Common myeloid progenitor, CD34-positive (primary cell): ENCODE measurements around the gene TPX2.
A peak's percentile ranks its signal among the peaks of the same experiment; 100 is the strongest.

Experiments used
- CTCF ChIA-PET: fragments of 350-600 bp; sonication (Branson Sonifier 250); formaldehyde crosslinking; loops from one replicate; lab custom pipeline; 2021; ENCODE audit warnings: antibody characterized with exemption; lab: Charles Lee
- POLR2A ChIA-PET: fragments of 350-600 bp; sonication (Branson Sonifier 250); formaldehyde crosslinking; loops from one replicate; lab custom pipeline; 2021; ENCODE audit warnings: antibody characterized with exemption; lab: Charles Lee
- DNase-seq, 3 donors: peaks; one replicate each; pipeline versions ENCODE4 v3.0.0 to v3.0.0-alpha.2; 2013
- H3K27ac ChIP-seq, 2 experiments: 1 replicate in 1 of 2; 2 replicates in 1 of 2; pipeline ENCODE4 v1.7.0; 2013; ENCODE audit warnings: inconsistent platforms in 2 of 2, low read length in 2 of 2, mild to moderate bottlenecking in 2 of 2, low read depth in 1 of 2, moderate library complexity in 1 of 2; ENCODE audit not compliant: severe bottlenecking in 2 of 2, insufficient read depth in 1 of 2, poor library complexity in 1 of 2
- H3K27me3 ChIP-seq, 5 experiments: replicated peaks in 2 of 5; 1 replicate in 3 of 5; 2 replicates in 2 of 5; pipeline versions ENCODE4 v1.6.1 to v1.7.0; 2013; ENCODE audit warnings: low read length in 4 of 5, mild to moderate bottlenecking in 2 of 5, moderate library complexity in 2 of 5, inconsistent platforms in 1 of 5; ENCODE audit not compliant: insufficient read depth in 5 of 5, control insufficient read depth in 4 of 5
- H3K36me3 ChIP-seq, 4 experiments: 1 replicate in 2 of 4; 2 replicates in 2 of 4; pipeline versions ENCODE4 v1.6.1 to v1.7.0; 2013; ENCODE audit warnings: low read length in 3 of 4, control low read depth in 1 of 4, mild to moderate bottlenecking in 1 of 4; ENCODE audit not compliant: control insufficient read depth in 4 of 4, insufficient read depth in 4 of 4
- H3K4me1 ChIP-seq, 4 experiments: 1 replicate in 3 of 4; 2 replicates in 1 of 4; pipeline versions ENCODE4 v1.6.1 to v1.7.1; 2013; ENCODE audit warnings: low read length in 3 of 4, mild to moderate bottlenecking in 3 of 4, control low read depth in 1 of 4, inconsistent platforms in 1 of 4, moderate library complexity in 1 of 4; ENCODE audit not compliant: control insufficient read depth in 4 of 4, insufficient read depth in 4 of 4; ENCODE audit errors: control extremely low read depth in 1 of 4
- H3K4me3 ChIP-seq, 7 experiments: 1 replicate in 4 of 7; 2 replicates in 3 of 7; pipeline versions ENCODE4 v1.5.1 to v1.7.0; 2013; ENCODE audit warnings: mild to moderate bottlenecking in 7 of 7, low read length in 6 of 7, moderate library complexity in 6 of 7, inconsistent platforms in 2 of 7, low read depth in 2 of 7, control low read depth in 1 of 7; ENCODE audit not compliant: insufficient read depth in 4 of 7, control insufficient read depth in 1 of 7; ENCODE audit errors: extremely low read depth in 1 of 7
- H3K9me3 ChIP-seq, 5 experiments: 1 replicate in 4 of 5; 2 replicates in 1 of 5; pipeline versions ENCODE4 v1.6.1 to v1.7.1; 2013; ENCODE audit warnings: low read length in 4 of 5, mild to moderate bottlenecking in 2 of 5, inconsistent platforms in 1 of 5, low read depth in 1 of 5, moderate library complexity in 1 of 5; ENCODE audit not compliant: control insufficient read depth in 4 of 5, insufficient read depth in 2 of 5; ENCODE audit errors: control extremely low read depth in 1 of 5
- WGBS: methylation state at CpG from one replicate; pipeline ENCODE4 v1.1.5; 2013; ENCODE audit not compliant: insufficient coverage; 5-methylcytosine and 5-hydroxymethylcytosine counted together

Gene TPX2

GRCh38 chr20:31836853-31837608 is 97.9 kb downstream of the TPX2 start:
- Histone ChIP-seq H3K36me3 (no peaks in the 10 kb centered on the region), H3K27ac (no peak overlapping the region), H3K9me3 (no peaks in the 10 kb centered on the region), H3K27me3 (no peaks in the 10 kb centered on the region), H3K4me1 (peaks cover 3 to 59% (median 55%) of the 10 kb centered on the region in 4 experiments), H3K4me3 (peak overlapping the region in 3 of 7 experiments; percentile 22 to 37 (median 26))
- ChIA-PET POLR2A (interaction anchor here (1.4 kb wide), 1 partner anchor 14 kb away, joined by 3 read pairs; no protein-coding TSS in a partner anchor), CTCF (interaction anchor here (1.1 to 6.5 kb wide), 9 partner anchors 8 to 148 kb away, joined by 3 to 58 read pairs (median 6); partner anchors contain the start of genes FOXS1 and PDRG1)
- no peak for DNase-seq
- 85% methylated on average over 5 of the region's 5 CpGs for WGBS

- 60% methylated on average over 2 of the region's 3 CpGs for WGBS
- H3K4me3 ChIP-seq = peak overlapping the region in 1 of 7 experiments; percentile 14
- H3K4me1 ChIP-seq = peaks cover 3 to 61% (median 57%) of the 10 kb centered on the region in 4 experiments
- H3K27ac ChIP-seq = no peak overlapping the region
- ChIA-PET POLR2A (no interaction called here), CTCF (interaction anchor here (0.9 to 6.5 kb wide), 11 partner anchors 8 to 193 kb away, joined by 3 to 58 read pairs (median 4); partner anchors contain the start of gene PDRG1)
- H3K9me3 ChIP-seq = no peaks in the 10 kb centered on the region
- peak in 2 of 3 donors; percentile 53 to 67 for DNase-seq
- H3K27me3 ChIP-seq = no peaks in the 10 kb centered on the region
- no peaks in the 10 kb centered on the region for H3K36me3 ChIP-seq
Observed at GRCh38 chr20:31837896-31838397, 98.9 kb downstream of the TPX2 start.

GRCh38 chr20:31838646-31839292 is 99.7 kb downstream of the TPX2 start:
- Histone ChIP-seq H3K36me3 (no peaks in the 10 kb centered on the region), H3K27ac (no peak overlapping the region), H3K4me3 (no peak overlapping the region), H3K27me3 (no peaks in the 10 kb centered on the region), H3K4me1 (peaks cover 3 to 59% (median 51%) of the 10 kb centered on the region in 4 experiments), H3K9me3 (no peaks in the 10 kb centered on the region)
- WGBS = 7% methylated on average over 2 of the region's 9 CpGs
- POLR2A ChIA-PET = no interaction called here
- CTCF ChIA-PET = interaction anchor here (0.7 to 6.5 kb wide), 9 partner anchors 9 to 192 kb away, joined by 3 to 58 read pairs (median 4); no protein-coding TSS in a partner anchor
- peak in 1 of 3 donors; percentile 30 for DNase-seq

GRCh38 chr20:31839782-31840487 is 100.8 kb downstream of the TPX2 start:
- H3K4me1 ChIP-seq = peaks cover 3 to 48% (median 40%) of the 10 kb centered on the region in 4 experiments
- H3K27ac ChIP-seq = no peak overlapping the region
- H3K36me3 ChIP-seq = no peaks in the 10 kb centered on the region
- WGBS = 91% methylated on average over 5 of the region's 5 CpGs
- DNase-seq = peak in 1 of 3 donors; percentile 40
- no peaks in the 10 kb centered on the region for H3K9me3 ChIP-seq
- no peak overlapping the region for H3K4me3 ChIP-seq
- H3K27me3 ChIP-seq = no peaks in the 10 kb centered on the region
- ChIA-PET CTCF (interaction anchor here (1.6 to 2.0 kb wide), 2 partner anchors 11 to 17 kb away, joined by 5 to 7 read pairs; no protein-coding TSS in a partner anchor), POLR2A (no interaction called here)

GRCh38 chr20:31840906-31841816 is 102.1 kb downstream of the TPX2 start:
- POLR2A ChIA-PET = interaction anchor here (0.6 kb wide), 1 partner anchor 156 kb away, joined by 3 read pairs; no protein-coding TSS in a partner anchor
- DNase-seq = no peak
- no peak overlapping the region for H3K4me3 ChIP-seq
- H3K36me3 ChIP-seq = no peaks in the 10 kb centered on the region
- H3K4me1 ChIP-seq = peaks cover 3 to 35% (median 28%) of the 10 kb centered on the region in 4 experiments
- no peaks in the 10 kb centered on the region for H3K27me3 ChIP-seq
- CTCF ChIA-PET = interaction anchor here (1.6 to 7.6 kb wide), 3 partner anchors 10 to 20 kb away, joined by 5 to 131 read pairs (median 7); partner anchors contain the start of gene MYLK2
- WGBS = 96% methylated on average over 9 of the region's 15 CpGs
- no peaks in the 10 kb centered on the region for H3K9me3 ChIP-seq
- no peak overlapping the region for H3K27ac ChIP-seq

- Histone ChIP-seq H3K4me1 (peaks cover 0 to 30% (median 21%) of the 10 kb centered on the region in 4 experiments), H3K4me3 (no peak overlapping the region), H3K36me3 (no peaks in the 10 kb centered on the region), H3K9me3 (no peaks in the 10 kb centered on the region), H3K27ac (no peak overlapping the region), H3K27me3 (no peaks in the 10 kb centered on the region)
- WGBS = 86% methylated on average over 6 of the region's 8 CpGs
- ChIA-PET CTCF (interaction anchor here (1.5 to 7.6 kb wide), 4 partner anchors 8 to 21 kb away, joined by 4 to 131 read pairs (median 12); partner anchors contain the start of gene MYLK2), POLR2A (interaction anchor here (0.6 kb wide), 1 partner anchor 157 kb away, joined by 3 read pairs; no protein-coding TSS in a partner anchor)
- no peak for DNase-seq
Observed at GRCh38 chr20:31841928-31842327, 102.8 kb downstream of the TPX2 start.
